ENCODE data around the gene RBM33. TPM values are rescaled to one million over a fixed set of nuclear protein-coding genes. Genes with fewer than 3 reads are reported as not detected.
A peak's percentile ranks its signal among the peaks of the same experiment; 100 is the strongest.

The RBM33 gene
- total RNA-seq, 1 experiment from 2014 or later, result 73.6 TPM

DNA sequence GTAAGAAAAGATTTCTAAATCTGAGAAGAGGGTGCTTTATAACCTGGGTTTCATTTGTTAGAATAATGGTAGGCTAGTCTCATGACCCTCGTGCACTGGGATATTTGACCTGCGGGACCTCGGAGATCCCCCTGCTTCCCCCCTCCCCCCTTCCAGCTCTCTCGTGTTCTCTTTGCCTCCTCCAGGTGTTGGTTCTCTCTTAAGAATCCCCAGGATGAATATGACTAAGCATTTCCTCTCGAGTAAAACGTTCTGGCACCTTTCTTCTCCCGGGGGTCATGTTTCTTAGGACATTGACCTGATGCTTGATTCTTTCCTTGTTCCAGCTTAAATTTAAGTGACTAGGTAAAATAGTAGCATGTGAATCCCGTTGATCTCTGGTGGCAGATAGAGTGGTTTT lies 96.6 kb downstream of the RBM33 start:
- peaks cover 82% of the 10 kb centered on the region for H3K36me3 ChIP-seq (ENCODE audit: insufficient read depth, low read length, poor library complexity, severe bottlenecking)
- TF ChIP-seq EZH2 (IDR thresholded peaks at IDR 0.05; ENCODE audit: borderline replicate concordance, low read depth, low read length, poor library complexity, severe bottlenecking), result no peak
- TF ChIP-seq, protein P1, sequence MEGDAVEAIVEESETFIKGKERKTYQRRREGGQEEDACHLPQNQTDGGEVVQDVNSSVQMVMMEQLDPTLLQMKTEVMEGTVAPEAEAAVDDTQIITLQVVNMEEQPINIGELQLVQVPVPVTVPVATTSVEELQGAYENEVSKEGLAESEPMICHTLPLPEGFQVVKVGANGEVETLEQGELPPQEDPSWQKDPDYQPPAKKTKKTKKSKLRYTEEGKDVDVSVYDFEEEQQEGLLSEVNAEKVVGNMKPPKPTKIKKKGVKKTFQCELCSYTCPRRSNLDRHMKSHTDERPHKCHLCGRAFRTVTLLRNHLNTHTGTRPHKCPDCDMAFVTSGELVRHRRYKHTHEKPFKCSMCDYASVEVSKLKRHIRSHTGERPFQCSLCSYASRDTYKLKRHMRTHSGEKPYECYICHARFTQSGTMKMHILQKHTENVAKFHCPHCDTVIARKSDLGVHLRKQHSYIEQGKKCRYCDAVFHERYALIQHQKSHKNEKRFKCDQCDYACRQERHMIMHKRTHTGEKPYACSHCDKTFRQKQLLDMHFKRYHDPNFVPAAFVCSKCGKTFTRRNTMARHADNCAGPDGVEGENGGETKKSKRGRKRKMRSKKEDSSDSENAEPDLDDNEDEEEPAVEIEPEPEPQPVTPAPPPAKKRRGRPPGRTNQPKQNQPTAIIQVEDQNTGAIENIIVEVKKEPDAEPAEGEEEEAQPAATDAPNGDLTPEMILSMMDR (conservative IDR thresholded peaks at IDR 0.05; ENCODE audit: low read depth, low read length), result no peak
- DNase-seq (ENCODE audit: low spot score), result no peak
- intact Hi-C loops (cut with micrococcal nuclease; ENCODE audit: unreplicated experiment), result no loop called here
- no peak overlapping the region for H3K4me3 ChIP-seq (ENCODE audit: low read depth, low read length, poor library complexity, severe bottlenecking)
- ChIA-PET CTCF (interaction anchor here (0.7 kb wide), 1 partner anchor 345 kb away, joined by 4 read pairs; no protein-coding TSS in a partner anchor), POLR2A (ENCODE audit: low non-redundant PET) (no interaction called here)
- no peak overlapping the region for H3K27ac ChIP-seq (ENCODE audit: low read depth, low read length, poor library complexity, severe bottlenecking)
- no peaks in the 10 kb centered on the region for H3K27me3 ChIP-seq (replicated peaks; ENCODE audit: insufficient read depth, low read depth, low read length, poor library complexity)
- no peaks in the 10 kb centered on the region for H3K4me1 ChIP-seq (ENCODE audit: insufficient read depth, low read length, poor library complexity, severe bottlenecking)
- BruUV-seq (replicated peaks), result no TSS peak
- no peaks in the 10 kb centered on the region for H3K9me3 ChIP-seq (ENCODE audit: low read depth, low read length, poor library complexity, severe bottlenecking)

DNA sequence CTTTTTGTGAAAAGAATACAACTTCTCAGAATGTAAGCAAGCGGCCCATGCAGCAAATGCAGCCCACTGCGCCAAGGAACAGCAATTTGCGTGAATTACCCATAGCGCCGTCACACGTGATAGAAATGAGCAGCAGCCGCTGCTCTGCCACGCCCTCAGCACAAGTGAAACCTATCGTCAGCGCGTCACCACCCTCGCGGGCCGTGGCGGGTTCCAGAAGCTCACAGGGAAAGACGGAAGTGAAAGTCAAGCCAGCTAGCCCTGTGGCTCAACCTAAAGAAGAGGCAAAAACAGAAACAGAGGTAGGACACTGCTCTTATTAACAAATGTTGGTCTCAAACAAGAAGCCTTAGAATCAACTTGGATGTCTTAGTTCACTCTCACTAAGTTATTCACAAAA lies 97.3 kb downstream of the RBM33 start:
- BruUV-seq (replicated peaks), result no TSS peak
- H3K4me3 ChIP-seq (ENCODE audit: low read depth, low read length, poor library complexity, severe bottlenecking), result no peak overlapping the region
- no peak for TF ChIP-seq EZH2 (IDR thresholded peaks at IDR 0.05; ENCODE audit: borderline replicate concordance, low read depth, low read length, poor library complexity, severe bottlenecking)
- TF ChIP-seq, protein P1 (conservative IDR thresholded peaks at IDR 0.05; ENCODE audit: low read depth, low read length), result no peak
- intact Hi-C loops (cut with micrococcal nuclease; ENCODE audit: unreplicated experiment), result no loop called here
- H3K9me3 ChIP-seq (ENCODE audit: low read depth, low read length, poor library complexity, severe bottlenecking), result no peaks in the 10 kb centered on the region
- peaks cover 88% of the 10 kb centered on the region for H3K36me3 ChIP-seq (ENCODE audit: insufficient read depth, low read length, poor library complexity, severe bottlenecking)
- no peak for DNase-seq (ENCODE audit: low spot score)
- H3K27me3 ChIP-seq (replicated peaks; ENCODE audit: insufficient read depth, low read depth, low read length, poor library complexity), result no peaks in the 10 kb centered on the region
- ChIA-PET POLR2A (ENCODE audit: low non-redundant PET) (no interaction called here), CTCF (no interaction called here)
- no peak overlapping the region for H3K27ac ChIP-seq (ENCODE audit: low read depth, low read length, poor library complexity, severe bottlenecking)
- H3K4me1 ChIP-seq (ENCODE audit: insufficient read depth, low read length, poor library complexity, severe bottlenecking), result no peaks in the 10 kb centered on the region

DNA sequence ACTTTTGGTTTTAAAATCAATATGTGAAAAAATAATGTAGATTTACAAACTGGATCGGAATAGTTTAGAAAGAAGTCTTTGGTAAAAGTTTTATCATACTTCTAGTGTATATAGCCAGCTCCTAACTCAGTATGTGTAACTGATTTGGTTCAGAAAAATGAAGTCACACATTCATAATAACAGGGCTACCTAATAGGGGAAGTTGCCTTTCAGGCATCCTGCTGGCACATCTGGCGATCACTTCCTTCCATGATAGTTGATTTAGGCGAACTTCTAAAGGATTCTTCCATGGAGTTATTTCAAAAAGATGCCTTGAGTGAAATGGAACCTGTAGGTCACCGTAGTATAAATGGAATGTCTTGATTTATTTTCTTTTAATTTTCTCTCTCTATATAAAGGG lies 98.7 kb downstream of the RBM33 start:
- H3K27me3 ChIP-seq (replicated peaks; ENCODE audit: insufficient read depth, low read depth, low read length, poor library complexity), result no peaks in the 10 kb centered on the region
- CTCF ChIA-PET, result interaction anchor here (0.6 kb wide), 1 partner anchor 52 kb away, joined by 8 read pairs; no protein-coding TSS in a partner anchor
- no peak overlapping the region for H3K27ac ChIP-seq (ENCODE audit: low read depth, low read length, poor library complexity, severe bottlenecking)
- H3K4me3 ChIP-seq (ENCODE audit: low read depth, low read length, poor library complexity, severe bottlenecking), result no peak overlapping the region
- DNase-seq (ENCODE audit: low spot score), result peak; percentile 39
- H3K9me3 ChIP-seq (ENCODE audit: low read depth, low read length, poor library complexity, severe bottlenecking), result no peaks in the 10 kb centered on the region
- TF ChIP-seq EZH2 (IDR thresholded peaks at IDR 0.05; ENCODE audit: borderline replicate concordance, low read depth, low read length, poor library complexity, severe bottlenecking), result no peak
- TF ChIP-seq, protein P1 (conservative IDR thresholded peaks at IDR 0.05; ENCODE audit: low read depth, low read length), result no peak
- no TSS peak for BruUV-seq (replicated peaks)
- H3K4me1 ChIP-seq (ENCODE audit: insufficient read depth, low read length, poor library complexity, severe bottlenecking), result no peaks in the 10 kb centered on the region
- intact Hi-C loops (cut with micrococcal nuclease; ENCODE audit: unreplicated experiment), result no loop called here
- peaks cover 78% of the 10 kb centered on the region for H3K36me3 ChIP-seq (ENCODE audit: insufficient read depth, low read length, poor library complexity, severe bottlenecking)
- POLR2A ChIA-PET (ENCODE audit: low non-redundant PET), result no interaction called here
